H1 (cell line): ENCODE results near the gene ANKRD11. TPM values are rescaled to one million over a fixed set of nuclear protein-coding genes. Genes with fewer than 3 reads are reported as not detected.

Experiments used
- ASH2L ChIP-seq: fragments of 200-600, 300-600 bp; sonication (generic); IDR thresholded peaks from one replicate; pipeline ENCODE4 v1.7.1; 2017; ENCODE audit warnings: low read length
- CHD2 ChIP-seq: IDR thresholded peaks from 2 replicates; pipeline ENCODE4 v1.6.1; 2012; ENCODE audit warnings: low read length, improper control_type of control experiment
- CHD7 ChIP-seq: fragments of 300-600 bp; sonication (generic); IDR thresholded peaks from 2 replicates; pipeline ENCODE4 v1.7.1; 2012; ENCODE audit warnings: low read length, moderate library complexity, mild to moderate bottlenecking, inconsistent platforms; ENCODE audit not compliant: insufficient replicate concordance
- GTF2F1 ChIP-seq: IDR thresholded peaks from 2 replicates; pipeline ENCODE4 v1.6.1; 2012; ENCODE audit warnings: low read depth, low read length, improper control_type of control experiment, borderline replicate concordance
- HDAC2 ChIP-seq, 2 experiments: fragments of 300-600 bp in 1 of 2; sonication (generic) in 1 of 2; IDR thresholded peaks; 2 replicates each; pipeline ENCODE4 v1.6.1; 2011 to 2012; ENCODE audit warnings: low read depth in 2 of 2, low read length in 2 of 2, mild to moderate bottlenecking in 2 of 2, moderate library complexity in 2 of 2, borderline replicate concordance in 1 of 2, inconsistent platforms in 1 of 2
- PHF8 ChIP-seq: fragments of 200-600 bp; sonication (generic); conservative IDR thresholded peaks from 2 replicates; pipeline ENCODE4 v1.7.1; 2012; ENCODE audit warnings: low read depth, mild to moderate bottlenecking, inconsistent platforms, low read length, moderate library complexity
- SAP30 ChIP-seq: fragments of 300-600 bp; sonication (generic); IDR thresholded peaks from 2 replicates; pipeline ENCODE4 v1.7.1; 2012; ENCODE audit warnings: low read length, moderate library complexity, mild to moderate bottlenecking, inconsistent platforms; ENCODE audit not compliant: insufficient read depth, insufficient replicate concordance
- YY1 ChIP-seq: IDR thresholded peaks from 2 replicates; pipeline ENCODE4 v1.6.1; 2011; ENCODE audit warnings: low read depth, mild to moderate bottlenecking, low read length
- polyA plus RNA-seq, 7 experiments: library from polyadenylated mRNA; depleted of rRNA in 3 of 7; stranded (reverse) in 5 of 7; unstranded in 2 of 7; fragments of >200 nt in 5 of 7; fragments of 200-250 nt in 2 of 7; gene quantifications; 1 replicate in 5 of 7; 2 replicates in 1 of 7; 4 replicates in 1 of 7; pipeline versions ENCODE4 v1.2.1 to v1.2.3, GENCODE V29; 2011 to 2013; ENCODE audit warnings: missing spikeins in 2 of 7, mixed read lengths in 2 of 7
- total RNA-seq: library from RNA; stranded (reverse); fragmentation: NEBNext Ultra II Directional; extraction: Animal tissue kit (Norgen Biotek cat#: 25700); gene quantifications from 2 replicates; pipeline ENCODE4 v1.2.1, GENCODE V29; 2021

ANKRD11 gene
- total and polyA plus RNA-seq, 2 of the 8 experiments (the other 6 are each of a cell fraction or from before 2014, with no cell fraction given): 46.5 to 142 TPM

- TF ChIP-seq CHD7 (no peak), ASH2L (no peak), CHD2 (no peak), HDAC2 (IDR thresholded peaks at IDR 0.05; ENCODE audit: borderline replicate concordance in 1 of 2, low read depth in 2 of 2, low read length in 2 of 2) (no peak), GTF2F1 (no peak), PHF8 (no peak), SAP30 (no peak), YY1 (no peak)
Observed at GRCh38 chr16:89443727-89444084, 46.7 kb downstream of the ANKRD11 start (continued).
